ENCODE results near the gene ASIC4.

Gene ASIC4

GRCh38 chr2:219570194-219570923, 56.1 kb downstream of the ASIC4 start:
- TF ChIP-seq CTCF (IDR thresholded peaks at IDR 0.05; ENCODE audit: insufficient read depth, missing control alignments) = no peak
- FAIRE-seq (no peak), DNase-seq (ENCODE audit: insufficient read length, low spot score) (no peak)

GRCh38 chr2:219570924-219571310, 56.6 kb downstream of the ASIC4 start:
- FAIRE-seq (no peak), DNase-seq (ENCODE audit: insufficient read length, low spot score) (no peak)
- no peak for TF ChIP-seq CTCF (IDR thresholded peaks at IDR 0.05; ENCODE audit: insufficient read depth, missing control alignments)

GRCh38 chr2:219571311-219572236, 57.3 kb downstream of the ASIC4 start, which contains the start of gene OBSL1:
Gene OBSL1, minus strand, starts transcription at chr2:219571539. Its CDS starts 307 bp downstream, at chr2:219571232.
- no peak for FAIRE-seq

GRCh38 chr2:219572237-219573001, 58.1 kb downstream of the ASIC4 start, which contains the start of gene INHA:
Gene INHA, plus strand, starts transcription at chr2:219572310. Its CDS starts 65 bp downstream, at chr2:219572375.
- DNase-seq (ENCODE audit: insufficient read length, low spot score) (no peak), FAIRE-seq (no peak)
- TF ChIP-seq CTCF (IDR thresholded peaks at IDR 0.05; ENCODE audit: insufficient read depth, missing control alignments) = no peak

More at GRCh38 chr2:219571311-219572236, 57.3 kb downstream of the ASIC4 start, which contains the start of gene OBSL1:
- no peak for DNase-seq (ENCODE audit: insufficient read length, low spot score)
- no peak for TF ChIP-seq CTCF (IDR thresholded peaks at IDR 0.05; ENCODE audit: insufficient read depth, missing control alignments)

GRCh38 chr2:219573166-219573565, 58.9 kb downstream of the ASIC4 start:
- no peak for TF ChIP-seq CTCF (IDR thresholded peaks at IDR 0.05; ENCODE audit: insufficient read depth, missing control alignments)
- DNase-seq (ENCODE audit: insufficient read length, low spot score) (no peak), FAIRE-seq (no peak)

GRCh38 chr2:219574484-219575311, 60.4 kb downstream of the ASIC4 start:
- TF ChIP-seq CTCF (IDR thresholded peaks at IDR 0.05; ENCODE audit: insufficient read depth, missing control alignments) = no peak
- FAIRE-seq (no peak), DNase-seq (ENCODE audit: insufficient read length, low spot score) (no peak)
